K562 (cell line): ENCODE results near the gene ZNF487. TPM values are rescaled to one million over a fixed set of nuclear protein-coding genes. Genes with fewer than 3 reads are reported as not detected.

Experiments used
- CHD4 ChIP-seq: fragments of 200-600 bp; sonication (generic); IDR thresholded peaks from 3 replicates; pipeline ENCODE4 v1.6.1; 2012; ENCODE audit warnings: low read depth, mild to moderate bottlenecking, mixed read lengths, low read length, inconsistent platforms; ENCODE audit not compliant: insufficient read depth, insufficient replicate concordance, poor library complexity, severe bottlenecking
- CREB5 ChIP-seq: fragments of 250-450 bp; sonication (Bioruptor Pico); IDR thresholded peaks from 2 replicates; pipeline ENCODE4 v1.5.0; 2020; ENCODE audit warnings: mild to moderate bottlenecking
- CREM ChIP-seq: IDR thresholded peaks from 2 replicates; pipeline ENCODE4 v1.6.1; 2014; ENCODE audit warnings: antibody characterized with exemption, low read depth
- MEF2D ChIP-seq: conservative IDR thresholded peaks from 2 replicates; pipeline ENCODE4 v1.6.1; 2016; ENCODE audit warnings: low read depth, missing genetic modification characterization, missing compliant biosample characterization
- MTA1 ChIP-seq: fragments of 450-650 bp; IDR thresholded peaks from 2 replicates; pipeline ENCODE4 v1.6.1; 2017; ENCODE audit warnings: borderline replicate concordance
- NCOR1 ChIP-seq: fragments of 450-650 bp; IDR thresholded peaks from 2 replicates; pipeline ENCODE4 v1.6.1; 2016; ENCODE audit warnings: mild to moderate bottlenecking, moderate library complexity
- NR2C2 ChIP-seq, 2 experiments: fragments of 200-800 bp in 1 of 2; sonication (Bioruptor generic) in 1 of 2; sonication (generic) in 1 of 2; formaldehyde crosslinking in 1 of 2; IDR thresholded peaks; 2 replicates each; pipeline versions ENCODE4 v1.6.1 to v1.8.0; 2016 to 2022; ENCODE audit warnings: mild to moderate bottlenecking in 1 of 2, missing compliant biosample characterization in 1 of 2, missing genetic modification characterization in 1 of 2, missing genetic modification reagents in 1 of 2
- PPARD ChIP-seq: fragments of 250-450 bp; sonication (Bioruptor Pico); IDR thresholded peaks from 2 replicates; pipeline ENCODE4 v1.8.0; 2022; ENCODE audit warnings: inconsistent platforms, mild to moderate bottlenecking, moderate library complexity
- RUNX1 ChIP-seq: sonication (generic); IDR thresholded peaks from 2 replicates; pipeline ENCODE4 v1.6.1; 2016; ENCODE audit warnings: antibody characterized with exemption, low read depth
- SAFB2 ChIP-seq: fragments of 200-400 bp; formaldehyde crosslinking; IDR thresholded peaks from 2 replicates; pipeline ENCODE4 v1.6.1; 2018; ENCODE audit warnings: borderline replicate concordance, low read length, low read depth, moderate library complexity; ENCODE audit not compliant: severe bottlenecking
- ZNF174 ChIP-seq: fragments of 250-450 bp; sonication (Bioruptor Pico); IDR thresholded peaks from 2 replicates; pipeline ENCODE4 v1.4.0; 2020; ENCODE audit warnings: mild to moderate bottlenecking
- ZNF24 ChIP-seq: fragments of 450-650 bp; IDR thresholded peaks from 2 replicates; pipeline ENCODE4 v1.6.1; 2016
- ZNF263 ChIP-seq: sonication (generic); formaldehyde crosslinking; IDR thresholded peaks from 2 replicates; pipeline ENCODE4 v1.8.0; 2022; ENCODE audit warnings: mild to moderate bottlenecking, missing genetic modification reagents, borderline replicate concordance
- ZNF384 ChIP-seq: IDR thresholded peaks from 2 replicates; pipeline ENCODE4 v1.6.1; 2012; ENCODE audit warnings: low read depth, low read length, improper control_type of control experiment
- ZNF780A ChIP-seq: fragments of 250-450 bp; sonication (Bioruptor Pico); IDR thresholded peaks from 2 replicates; pipeline ENCODE4 v1.5.0; 2021; ENCODE audit warnings: mild to moderate bottlenecking
- polyA plus RNA-seq, 8 experiments: library from polyadenylated mRNA; depleted of rRNA in 4 of 8; stranded (reverse) in 5 of 8; unstranded in 3 of 8; fragments of >200 nt; fragmentation: Nextera tagmentation in 2 of 8; fragmentation: Illumina TruSeq in 1 of 8; extraction: Ambion mirVana in 2 of 8; extraction: Trizol in 1 of 8; gene quantifications; 2 replicates each; pipeline versions ENCODE4 v1.2.1 to v1.2.3, GENCODE V29; 2011 to 2014; ENCODE audit warnings: inconsistent platforms in 1 of 8, missing spikeins in 1 of 8
- total RNA-seq, 7 experiments: library from RNA; depleted of rRNA in 6 of 7; stranded (reverse); fragments of >200 nt in 6 of 7; fragmentation: Illumina TruSeq in 2 of 7; extraction: Trizol in 2 of 7; gene quantifications; 2 replicates each; pipeline versions ENCODE4 v1.2.1 to v1.2.3, GENCODE V29; 2011 to 2021; ENCODE audit warnings: low replicate concordance in 1 of 7
- TF ChIP-seq, protein P1 (sequence below): fragments of 150-350 bp; IDR thresholded peaks from 2 replicates; pipeline ENCODE4 v1.6.1; 2014; ENCODE audit warnings: low read depth, mild to moderate bottlenecking, low read length, borderline replicate concordance
- TF ChIP-seq, protein P2 (sequence below): sonication (generic); formaldehyde crosslinking; IDR thresholded peaks from 2 replicates; pipeline ENCODE4 v1.8.0; 2022; ENCODE audit warnings: mild to moderate bottlenecking, missing genetic modification reagents, borderline replicate concordance
- TF ChIP-seq, protein P3 (sequence below), 2 experiments: fragments of 450-650 bp; IDR thresholded peaks; 2 replicates each; pipeline ENCODE4 v1.6.1; 2016

Gene ZNF487
- total and polyA plus RNA-seq, 9 of the 15 experiments (the other 6 are each of a cell fraction or from before 2014, with no cell fraction given), result 1.9 to 6.5 (median 4.2) TPM

GRCh38 chr10:43417950-43418768, 18.8 kb upstream of the ZNF487 start (continued):
- TF ChIP-seq CREB5, result peak; percentile 85; the same call in 1 of the 2 replicates
- peak; percentile 100 for TF ChIP-seq NCOR1
- TF ChIP-seq CHD4, result peak; percentile 93
- TF ChIP-seq, protein P1, sequence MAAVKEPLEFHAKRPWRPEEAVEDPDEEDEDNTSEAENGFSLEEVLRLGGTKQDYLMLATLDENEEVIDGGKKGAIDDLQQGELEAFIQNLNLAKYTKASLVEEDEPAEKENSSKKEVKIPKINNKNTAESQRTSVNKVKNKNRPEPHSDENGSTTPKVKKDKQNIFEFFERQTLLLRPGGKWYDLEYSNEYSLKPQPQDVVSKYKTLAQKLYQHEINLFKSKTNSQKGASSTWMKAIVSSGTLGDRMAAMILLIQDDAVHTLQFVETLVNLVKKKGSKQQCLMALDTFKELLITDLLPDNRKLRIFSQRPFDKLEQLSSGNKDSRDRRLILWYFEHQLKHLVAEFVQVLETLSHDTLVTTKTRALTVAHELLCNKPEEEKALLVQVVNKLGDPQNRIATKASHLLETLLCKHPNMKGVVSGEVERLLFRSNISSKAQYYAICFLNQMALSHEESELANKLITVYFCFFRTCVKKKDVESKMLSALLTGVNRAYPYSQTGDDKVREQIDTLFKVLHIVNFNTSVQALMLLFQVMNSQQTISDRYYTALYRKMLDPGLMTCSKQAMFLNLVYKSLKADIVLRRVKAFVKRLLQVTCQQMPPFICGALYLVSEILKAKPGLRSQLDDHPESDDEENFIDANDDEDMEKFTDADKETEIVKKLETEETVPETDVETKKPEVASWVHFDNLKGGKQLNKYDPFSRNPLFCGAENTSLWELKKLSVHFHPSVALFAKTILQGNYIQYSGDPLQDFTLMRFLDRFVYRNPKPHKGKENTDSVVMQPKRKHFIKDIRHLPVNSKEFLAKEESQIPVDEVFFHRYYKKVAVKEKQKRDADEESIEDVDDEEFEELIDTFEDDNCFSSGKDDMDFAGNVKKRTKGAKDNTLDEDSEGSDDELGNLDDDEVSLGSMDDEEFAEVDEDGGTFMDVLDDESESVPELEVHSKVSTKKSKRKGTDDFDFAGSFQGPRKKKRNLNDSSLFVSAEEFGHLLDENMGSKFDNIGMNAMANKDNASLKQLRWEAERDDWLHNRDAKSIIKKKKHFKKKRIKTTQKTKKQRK, result no peak
- TF ChIP-seq ZNF384, result peak; percentile 70
- peak; percentile 92; the same call in 1 of the 2 replicates for TF ChIP-seq MTA1
- TF ChIP-seq CREM, result peak; percentile 92
- TF ChIP-seq, protein P2, sequence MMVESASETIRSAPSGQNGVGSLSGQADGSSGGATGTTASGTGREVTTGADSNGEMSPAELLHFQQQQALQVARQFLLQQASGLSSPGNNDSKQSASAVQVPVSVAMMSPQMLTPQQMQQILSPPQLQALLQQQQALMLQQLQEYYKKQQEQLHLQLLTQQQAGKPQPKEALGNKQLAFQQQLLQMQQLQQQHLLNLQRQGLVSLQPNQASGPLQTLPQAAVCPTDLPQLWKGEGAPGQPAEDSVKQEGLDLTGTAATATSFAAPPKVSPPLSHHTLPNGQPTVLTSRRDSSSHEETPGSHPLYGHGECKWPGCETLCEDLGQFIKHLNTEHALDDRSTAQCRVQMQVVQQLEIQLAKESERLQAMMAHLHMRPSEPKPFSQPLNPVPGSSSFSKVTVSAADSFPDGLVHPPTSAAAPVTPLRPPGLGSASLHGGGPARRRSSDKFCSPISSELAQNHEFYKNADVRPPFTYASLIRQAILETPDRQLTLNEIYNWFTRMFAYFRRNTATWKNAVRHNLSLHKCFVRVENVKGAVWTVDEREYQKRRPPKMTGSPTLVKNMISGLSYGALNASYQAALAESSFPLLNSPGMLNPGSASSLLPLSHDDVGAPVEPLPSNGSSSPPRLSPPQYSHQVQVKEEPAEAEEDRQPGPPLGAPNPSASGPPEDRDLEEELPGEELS, result 0 out of 2 replicates have a peak, but pooled peaks have one; percentile 30
- TF ChIP-seq ZNF174 (CRISPR knock-in tag), result 0 out of 2 replicates have a peak, but pooled peaks have one; percentile 50
- no peak for TF ChIP-seq ZNF263
- peak; percentile 77; the same call in 1 of the 2 replicates for TF ChIP-seq ZNF780A
- TF ChIP-seq, protein P3, sequence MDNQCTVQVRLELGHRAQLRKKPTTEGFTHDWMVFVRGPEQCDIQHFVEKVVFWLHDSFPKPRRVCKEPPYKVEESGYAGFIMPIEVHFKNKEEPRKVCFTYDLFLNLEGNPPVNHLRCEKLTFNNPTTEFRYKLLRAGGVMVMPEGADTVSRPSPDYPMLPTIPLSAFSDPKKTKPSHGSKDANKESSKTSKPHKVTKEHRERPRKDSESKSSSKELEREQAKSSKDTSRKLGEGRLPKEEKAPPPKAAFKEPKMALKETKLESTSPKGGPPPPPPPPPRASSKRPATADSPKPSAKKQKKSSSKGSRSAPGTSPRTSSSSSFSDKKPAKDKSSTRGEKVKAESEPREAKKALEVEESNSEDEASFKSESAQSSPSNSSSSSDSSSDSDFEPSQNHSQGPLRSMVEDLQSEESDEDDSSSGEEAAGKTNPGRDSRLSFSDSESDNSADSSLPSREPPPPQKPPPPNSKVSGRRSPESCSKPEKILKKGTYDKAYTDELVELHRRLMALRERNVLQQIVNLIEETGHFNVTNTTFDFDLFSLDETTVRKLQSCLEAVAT (IDR thresholded peaks at IDR 0.05), result peak; percentile 49 to 99; a peak in 3 of 4 replicates
- no peak for TF ChIP-seq SAFB2
- TF ChIP-seq PPARD (CRISPR knock-in tag), result 0 out of 2 replicates have a peak, but pooled peaks have one; percentile 42
- TF ChIP-seq MEF2D (tag), result peak; percentile 96
- peak; percentile 66 for TF ChIP-seq ZNF24
- TF ChIP-seq NR2C2 (CRISPR knock-in tag; IDR thresholded peaks at IDR 0.05), result 0 out of 2 replicates have a peak, but pooled peaks have one; percentile 67
- TF ChIP-seq NR2C2 (tag; IDR thresholded peaks at IDR 0.05), result peak; percentile 93
- peak; percentile 95 for TF ChIP-seq RUNX1
